Smooth muscle cell (in vitro differentiated cells): ENCODE results near the gene RFX4. TPM values are rescaled to one million over a fixed set of nuclear protein-coding genes. Genes with fewer than 3 reads are reported as not detected.

Experiments used
- DNase-seq: peaks from one replicate; lab custom pipeline; 2025; ENCODE audit not compliant: unreplicated experiment; lab: John Stamatoyannopoulos, UW
- H2AFZ ChIP-seq: fragments of 200-600 bp; sonication (generic); 2 replicates; pipeline ENCODE4 v1.6.0; 2016; ENCODE audit warnings: antibody characterized with exemption, low read depth, mild to moderate bottlenecking
- H3F3A ChIP-seq: fragments of 200-600 bp; sonication (generic); 2 replicates; pipeline ENCODE4 v1.6.0; 2017; ENCODE audit warnings: antibody characterized with exemption, low read depth
- H3K27ac ChIP-seq: fragments of 200-600 bp; sonication (generic); 2 replicates; pipeline ENCODE4 v1.5.1; 2016; ENCODE audit warnings: low read depth, mild to moderate bottlenecking
- H3K27me3 ChIP-seq: fragments of 200-600 bp; sonication (generic); 2 replicates; pipeline ENCODE4 v1.6.1; 2016; ENCODE audit warnings: low read depth, mild to moderate bottlenecking
- H3K36me3 ChIP-seq: fragments of 200-600 bp; sonication (generic); 2 replicates; pipeline ENCODE4 v1.5.1; 2016; ENCODE audit warnings: low read depth
- H3K4me1 ChIP-seq: fragments of 200-600 bp; sonication (generic); 2 replicates; pipeline ENCODE4 v1.5.1; 2016; ENCODE audit warnings: low read depth
- H3K4me2 ChIP-seq: fragments of 200-600 bp; sonication (generic); 2 replicates; pipeline ENCODE4 v1.6.0; 2016; ENCODE audit warnings: mild to moderate bottlenecking
- H3K4me3 ChIP-seq: fragments of 200-600 bp; sonication (generic); 2 replicates; pipeline ENCODE4 v1.5.1; 2016; ENCODE audit warnings: mild to moderate bottlenecking
- H3K79me2 ChIP-seq: fragments of 200-600 bp; sonication (generic); 2 replicates; pipeline ENCODE4 v1.6.0; 2016; ENCODE audit warnings: low read depth, mild to moderate bottlenecking
- H3K9ac ChIP-seq: fragments of 200-600 bp; sonication (generic); 2 replicates; pipeline ENCODE4 v1.6.0; 2016; ENCODE audit warnings: low read depth
- H3K9me3 ChIP-seq: fragments of 200-600 bp; sonication (generic); replicated peaks from 2 replicates; pipeline ENCODE4 v1.5.1; 2016; ENCODE audit warnings: low read depth
- H4K20me1 ChIP-seq: fragments of 200-600 bp; sonication (generic); 2 replicates; pipeline ENCODE4 v1.6.0; 2016; ENCODE audit warnings: low read depth
- CTCF ChIP-seq: fragments of 200-600 bp; sonication (generic); IDR thresholded peaks from 2 replicates; pipeline ENCODE4 v1.5.1; 2017; ENCODE audit warnings: borderline replicate concordance, mild to moderate bottlenecking, antibody characterized with exemption; ENCODE audit not compliant: insufficient read depth, poor library complexity, severe bottlenecking
- WGBS: methylation state at CpG from one replicate; pipeline ENCODE4 v1.1.7; 2016; ENCODE audit warnings: low lambda C conversion rate; 5-methylcytosine and 5-hydroxymethylcytosine counted together
- polyA plus RNA-seq: library from polyadenylated mRNA; unstranded; fragments of >200 nt; fragmentation: Nextera tagmentation; extraction: Ambion mirVana; gene quantifications from 2 replicates; pipeline ENCODE4 v1.2.1, GENCODE V29; 2016
- total RNA-seq: library from RNA; depleted of rRNA; stranded (reverse); fragments of >200 nt; gene quantifications from 2 replicates; pipeline ENCODE4 v1.2.3, GENCODE V29; 2014

RFX4 gene
- total and polyA plus RNA-seq, 2 experiments from 2014 or later = not detected

GRCh38 chr12:106719879-106720278 is 137.1 kb downstream of the RFX4 start:
- Histone ChIP-seq H2AFZ (no peak overlapping the region), H3K9ac (no peak overlapping the region), H3K79me2 (no peaks in the 10 kb centered on the region), H3K27ac (no peak overlapping the region), H3K4me2 (no peak overlapping the region), H3K27me3 (no peaks in the 10 kb centered on the region), H3K36me3 (no peaks in the 10 kb centered on the region), H4K20me1 (no peaks in the 10 kb centered on the region), H3K9me3 (no peaks in the 10 kb centered on the region), H3F3A (no peaks in the 10 kb centered on the region), H3K4me3 (no peak overlapping the region), H3K4me1 (peaks cover 16% of the 10 kb centered on the region)
- TF ChIP-seq CTCF = no peak
- no peak for DNase-seq
- WGBS = 98% methylated on average over 6 of the region's 6 CpGs

- H3K4me3 ChIP-seq = no peak overlapping the region
- WGBS = 91% methylated on average over 6 of the region's 6 CpGs
- H3K36me3 ChIP-seq = no peaks in the 10 kb centered on the region
- H2AFZ ChIP-seq = no peak overlapping the region
- H3K9me3 ChIP-seq = no peaks in the 10 kb centered on the region
- no peak overlapping the region for H3K4me2 ChIP-seq
- no peaks in the 10 kb centered on the region for H3K27me3 ChIP-seq
- peaks cover 16% of the 10 kb centered on the region for H3K4me1 ChIP-seq
- TF ChIP-seq CTCF = no peak
- no peak for DNase-seq
- no peak overlapping the region for H3K9ac ChIP-seq
- H3K79me2 ChIP-seq = no peaks in the 10 kb centered on the region
- no peaks in the 10 kb centered on the region for H4K20me1 ChIP-seq
- H3F3A ChIP-seq = no peaks in the 10 kb centered on the region
- H3K27ac ChIP-seq = no peak overlapping the region
Observed at GRCh38 chr12:106720696-106721095, 137.9 kb downstream of the RFX4 start.

GRCh38 chr12:106721915-106722314 is 139.1 kb downstream of the RFX4 start:
- H2AFZ ChIP-seq = no peak overlapping the region
- no peak overlapping the region for H3K4me2 ChIP-seq
- H3K36me3 ChIP-seq = no peaks in the 10 kb centered on the region
- peaks cover 16% of the 10 kb centered on the region for H3K4me1 ChIP-seq
- WGBS = 92% methylated on average over 1 of the region's 1 CpG
- no peaks in the 10 kb centered on the region for H3K27me3 ChIP-seq
- no peaks in the 10 kb centered on the region for H3F3A ChIP-seq
- H3K4me3 ChIP-seq = no peak overlapping the region
- TF ChIP-seq CTCF = no peak
- H3K79me2 ChIP-seq = no peaks in the 10 kb centered on the region
- H4K20me1 ChIP-seq = no peaks in the 10 kb centered on the region
- no peak for DNase-seq
- no peak overlapping the region for H3K27ac ChIP-seq
- H3K9me3 ChIP-seq = no peaks in the 10 kb centered on the region
- no peak overlapping the region for H3K9ac ChIP-seq

GRCh38 chr12:106722837-106723236 is 140.0 kb downstream of the RFX4 start:
- no peaks in the 10 kb centered on the region for H3K9me3 ChIP-seq
- no peak for DNase-seq
- H3K4me2 ChIP-seq = no peak overlapping the region
- H2AFZ ChIP-seq = no peak overlapping the region
- TF ChIP-seq CTCF = no peak
- H3K4me1 ChIP-seq = peaks cover 16% of the 10 kb centered on the region
- H4K20me1 ChIP-seq = no peaks in the 10 kb centered on the region
- H3K9ac ChIP-seq = no peak overlapping the region
- no peaks in the 10 kb centered on the region for H3K79me2 ChIP-seq
- H3K4me3 ChIP-seq = no peak overlapping the region
- no peaks in the 10 kb centered on the region for H3K36me3 ChIP-seq
- WGBS = 37% methylated on average over 3 of the region's 3 CpGs
- no peaks in the 10 kb centered on the region for H3F3A ChIP-seq
- H3K27me3 ChIP-seq = no peaks in the 10 kb centered on the region
- no peak overlapping the region for H3K27ac ChIP-seq
